ENCODE results near the gene PARD3.

DNA sequence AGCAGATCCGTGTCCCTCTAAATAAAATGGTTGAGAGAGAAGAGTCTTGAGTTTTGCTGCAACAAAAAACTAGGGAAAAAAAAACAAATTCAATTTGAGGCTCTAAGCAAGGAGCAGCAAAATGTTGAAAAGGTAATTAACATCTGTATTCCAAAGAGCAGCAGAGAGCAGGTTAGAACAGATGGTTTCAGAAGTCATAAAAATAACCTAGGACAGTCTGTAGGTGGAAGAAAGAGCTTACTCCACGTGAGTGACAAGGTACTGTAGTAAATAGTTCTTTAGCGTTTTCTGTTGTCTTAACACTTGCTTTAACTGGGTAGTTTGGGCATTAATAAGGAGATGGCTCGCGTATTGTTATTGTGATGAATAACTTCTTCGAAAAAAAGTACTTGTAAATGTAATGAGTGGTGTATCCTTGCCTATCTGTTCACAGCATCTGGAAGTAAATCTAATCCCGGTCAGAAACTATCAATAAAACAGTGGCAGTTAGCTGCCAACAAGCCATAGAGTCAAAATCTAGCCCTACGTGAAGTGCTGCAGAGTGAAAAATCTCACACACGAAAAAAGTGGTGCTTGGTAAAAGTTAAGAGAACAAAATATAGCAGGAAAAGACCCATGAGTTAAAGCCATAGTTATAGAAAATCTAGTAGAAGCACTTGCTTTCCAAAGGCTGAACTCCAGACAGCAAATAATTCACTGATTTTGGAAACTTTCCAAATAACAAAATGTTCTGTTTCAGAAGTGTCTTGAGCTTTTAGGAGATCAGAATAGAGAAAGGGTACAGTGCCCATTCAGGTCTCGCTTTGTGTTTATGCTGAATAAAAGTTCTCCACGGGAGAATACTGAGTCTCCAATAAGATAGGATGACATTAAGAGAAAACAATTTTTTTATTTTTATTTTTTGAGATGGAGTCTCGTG is 49.3 kb upstream of the PARD3 start:
- TF ChIP-seq, protein P1, sequence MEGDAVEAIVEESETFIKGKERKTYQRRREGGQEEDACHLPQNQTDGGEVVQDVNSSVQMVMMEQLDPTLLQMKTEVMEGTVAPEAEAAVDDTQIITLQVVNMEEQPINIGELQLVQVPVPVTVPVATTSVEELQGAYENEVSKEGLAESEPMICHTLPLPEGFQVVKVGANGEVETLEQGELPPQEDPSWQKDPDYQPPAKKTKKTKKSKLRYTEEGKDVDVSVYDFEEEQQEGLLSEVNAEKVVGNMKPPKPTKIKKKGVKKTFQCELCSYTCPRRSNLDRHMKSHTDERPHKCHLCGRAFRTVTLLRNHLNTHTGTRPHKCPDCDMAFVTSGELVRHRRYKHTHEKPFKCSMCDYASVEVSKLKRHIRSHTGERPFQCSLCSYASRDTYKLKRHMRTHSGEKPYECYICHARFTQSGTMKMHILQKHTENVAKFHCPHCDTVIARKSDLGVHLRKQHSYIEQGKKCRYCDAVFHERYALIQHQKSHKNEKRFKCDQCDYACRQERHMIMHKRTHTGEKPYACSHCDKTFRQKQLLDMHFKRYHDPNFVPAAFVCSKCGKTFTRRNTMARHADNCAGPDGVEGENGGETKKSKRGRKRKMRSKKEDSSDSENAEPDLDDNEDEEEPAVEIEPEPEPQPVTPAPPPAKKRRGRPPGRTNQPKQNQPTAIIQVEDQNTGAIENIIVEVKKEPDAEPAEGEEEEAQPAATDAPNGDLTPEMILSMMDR (IDR thresholded peaks at IDR 0.05): no peak
- no peak for TF ChIP-seq POLR2A (IDR thresholded peaks at IDR 0.05)

Data from Peyer's patch (tissue), 4 donors.